BJ (cell line): ENCODE results near the gene ZNF473. TPM values are rescaled to one million over a fixed set of nuclear protein-coding genes. Genes with fewer than 3 reads are reported as not detected.

ENCODE experiments used
- CTCF ChIA-PET: fragments of 350-600 bp; formaldehyde crosslinking; extraction: SDS; loops from one replicate; lab custom pipeline; 2021; ENCODE audit warnings: antibody characterized with exemption, inconsistent platforms; lab: Yijun Ruan, JAX
- POLR2A ChIA-PET: fragments of 300-600 bp; sonication (Branson Sonifier 250); formaldehyde crosslinking; extraction: SDS; loops from one replicate; lab custom pipeline; 2021; ENCODE audit warnings: antibody characterized with exemption; lab: Charles Lee
- DNase-seq: peaks from one replicate; pipeline ENCODE4 v3.0.0-alpha.2; 2011; ENCODE audit warnings: low read depth
- H3K27me3 ChIP-seq: 2 replicates; pipeline ENCODE4 v1.6.0; 2011; ENCODE audit warnings: low read length; ENCODE audit not compliant: control insufficient read depth, insufficient read depth
- H3K36me3 ChIP-seq: 2 replicates; pipeline ENCODE4 v1.5.1; 2011; ENCODE audit warnings: low read length; ENCODE audit not compliant: control insufficient read depth, insufficient read depth
- H3K4me3 ChIP-seq: 2 replicates; pipeline ENCODE4 v1.5.1; 2011; ENCODE audit warnings: low read depth, mild to moderate bottlenecking, control low read depth, low read length
- CTCF ChIP-seq: IDR thresholded peaks from 2 replicates; pipeline ENCODE4 v1.5.1; 2011; ENCODE audit warnings: low read depth, mild to moderate bottlenecking, control low read depth, inconsistent platforms, low read length, moderate library complexity; ENCODE audit not compliant: insufficient read depth
- polyA plus RNA-seq: library from polyadenylated mRNA; depleted of rRNA; stranded (reverse); fragments of >200 nt; gene quantifications from 2 replicates; pipeline ENCODE4 v1.2.3, GENCODE V29; 2011

ZNF473 gene
- polyA plus RNA-seq, 1 experiment = 7.5 TPM

GRCh38 chr19:49987159-49987698 is 38.6 kb upstream of the ZNF473 start:
- Histone ChIP-seq H3K36me3 (peaks cover 24% of the 10 kb centered on the region), H3K27me3 (no peaks in the 10 kb centered on the region), H3K4me3 (no peak overlapping the region)
- TF ChIP-seq CTCF = no peak
- peak; percentile 16 for DNase-seq
- ChIA-PET POLR2A (no interaction called here), CTCF (no interaction called here)

DNA sequence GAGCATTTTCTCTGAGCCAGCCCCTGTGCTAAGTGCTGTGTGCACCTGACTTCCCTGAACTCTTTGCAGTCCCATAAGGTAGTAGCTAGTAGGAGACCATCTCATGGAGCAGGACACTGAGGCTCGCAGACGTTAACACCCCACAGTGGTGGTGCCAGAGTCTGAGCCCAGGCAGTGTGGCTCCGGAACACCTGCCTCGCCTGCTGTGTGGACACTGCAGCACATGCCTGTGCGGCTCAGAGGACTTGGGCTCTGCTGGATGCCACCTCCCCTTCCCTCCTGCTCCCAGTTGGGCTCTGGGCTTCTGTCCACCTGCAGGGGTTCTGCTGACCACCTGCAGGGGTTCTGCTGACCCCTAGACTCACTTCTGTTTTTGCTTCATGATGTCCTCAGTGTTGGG is 37.8 kb upstream of the ZNF473 start:
- DNase-seq = no peak
- POLR2A ChIA-PET = no interaction called here
- Histone ChIP-seq H3K27me3 (no peaks in the 10 kb centered on the region), H3K36me3 (peaks cover 26% of the 10 kb centered on the region), H3K4me3 (no peak overlapping the region)
- CTCF ChIA-PET = no interaction called here
- no peak for TF ChIP-seq CTCF

GRCh38 chr19:49988433-49988832 is 37.4 kb upstream of the ZNF473 start:
- ChIA-PET POLR2A (no interaction called here), CTCF (no interaction called here)

DNA sequence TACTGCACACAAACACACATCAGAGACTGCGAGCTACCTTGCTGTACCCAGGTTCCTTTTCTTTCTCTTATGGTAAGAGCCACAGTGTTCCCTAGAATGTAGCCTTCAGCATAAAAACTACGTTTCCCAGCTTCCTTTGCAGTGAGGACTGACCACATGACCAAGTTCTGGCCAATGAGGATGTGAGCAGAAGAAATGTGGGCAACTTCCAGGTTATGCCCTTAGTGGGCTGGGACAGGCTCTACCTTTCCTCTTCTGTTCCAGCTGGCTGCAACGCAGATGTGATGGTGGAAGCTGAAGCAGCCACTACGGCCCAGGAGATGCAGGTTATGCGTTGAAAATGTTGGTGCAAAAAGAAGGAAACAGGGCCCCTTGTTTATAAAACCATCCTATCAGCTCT is 28.1 kb upstream of the ZNF473 start:
- H3K27me3 ChIP-seq = no peaks in the 10 kb centered on the region
- DNase-seq = no peak
- ChIA-PET CTCF (interaction anchor here (1.4 kb wide), 1 partner anchor 14 kb away, joined by 5 read pairs; no protein-coding TSS in a partner anchor), POLR2A (no interaction called here)
- no peak overlapping the region for H3K4me3 ChIP-seq
- TF ChIP-seq CTCF = no peak
- H3K36me3 ChIP-seq = peaks cover 45% of the 10 kb centered on the region

More at GRCh38 chr19:49988433-49988832, 37.4 kb upstream of the ZNF473 start:
- Histone ChIP-seq H3K36me3 (peaks cover 26% of the 10 kb centered on the region), H3K4me3 (no peak overlapping the region), H3K27me3 (no peaks in the 10 kb centered on the region)
- no peak for TF ChIP-seq CTCF
- no peak for DNase-seq

DNA sequence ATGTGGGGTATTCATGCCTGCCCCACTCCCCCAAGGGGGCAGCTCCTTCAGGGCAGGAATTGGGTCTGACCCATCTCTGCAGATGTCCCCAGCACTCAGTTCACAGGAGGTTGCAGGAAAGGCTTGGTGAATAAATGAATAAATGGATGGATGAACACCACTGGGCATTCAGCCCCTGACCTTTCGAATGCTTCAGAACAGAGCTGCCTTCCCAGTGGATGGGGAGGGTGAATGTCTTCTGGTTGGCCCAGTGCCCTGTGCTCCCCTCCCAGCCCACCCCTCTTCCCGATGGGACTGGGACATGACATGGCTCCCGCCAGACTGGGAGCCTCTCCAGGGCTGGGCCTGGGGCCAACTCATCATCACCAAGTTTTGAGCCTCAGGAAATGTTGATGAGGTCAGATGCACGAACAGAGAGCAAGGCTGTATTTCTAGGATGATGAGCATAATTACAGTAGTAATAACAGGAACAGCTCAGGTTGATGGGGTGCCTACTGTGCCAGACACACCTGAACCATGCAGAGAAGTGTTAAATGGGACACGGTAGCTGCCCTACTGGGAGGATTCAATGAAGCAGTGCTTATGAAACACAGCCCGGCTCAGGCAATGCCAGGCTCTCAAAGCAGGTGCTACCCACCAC is 26.3 kb upstream of the ZNF473 start:
- CTCF ChIA-PET = no interaction called here
- peaks cover 44% of the 10 kb centered on the region for H3K36me3 ChIP-seq
- no peak for TF ChIP-seq CTCF
- POLR2A ChIA-PET = interaction anchor here (0.6 kb wide), 1 partner anchor 234 kb away, joined by 3 read pairs; no protein-coding TSS in a partner anchor
- no peaks in the 10 kb centered on the region for H3K27me3 ChIP-seq
- no peak overlapping the region for H3K4me3 ChIP-seq
- no peak for DNase-seq
